Epithelial cell of esophagus (primary cell): ENCODE results near the gene RNF144B.

ENCODE experiments used
- DNase-seq: peaks from one replicate; pipeline ENCODE4 v3.0.0; 2010; ENCODE audit warnings: low read depth
- H3K4me3 ChIP-seq: 2 replicates; pipeline ENCODE4 v1.5.1; 2011; ENCODE audit warnings: mild to moderate bottlenecking, low read length, control low read depth
- CTCF ChIP-seq: IDR thresholded peaks from 2 replicates; pipeline ENCODE4 v1.5.1; 2011; ENCODE audit warnings: low read depth, mild to moderate bottlenecking, low read length, control low read depth, inconsistent platforms; ENCODE audit not compliant: insufficient read depth; ENCODE audit errors: missing control alignments

RNF144B gene

GRCh38 chr6:18513253-18513798, 126.2 kb downstream of the RNF144B start:
- TF ChIP-seq CTCF = no peak
- DNase-seq = no peak
- no peak overlapping the region for H3K4me3 ChIP-seq

- no peak for DNase-seq
- no peak for TF ChIP-seq CTCF
- H3K4me3 ChIP-seq = no peak overlapping the region
These were observed 127.0 kb downstream of the RNF144B start for GRCh38 chr6:18514180-18514579.

- H3K4me3 ChIP-seq = no peak overlapping the region
- no peak for TF ChIP-seq CTCF
- peak; percentile 56 for DNase-seq
These were observed 128.6 kb downstream of the RNF144B start for GRCh38 chr6:18515767-18516166.
